Activated CD8-positive, alpha-beta memory T cell treated with anti-CD3 and anti-CD28 coated beads for 36 hours (primary cell): ENCODE data around the gene FOXC1. TPM values are rescaled to one million over a fixed set of nuclear protein-coding genes. Genes with fewer than 3 reads are reported as not detected.

Experiments
- CTCF ChIA-PET: fragments of 350-600 bp; sonication (Branson Sonifier 250); formaldehyde crosslinking; loops from one replicate; lab custom pipeline; 2021; ENCODE audit warnings: antibody characterized with exemption; lab: Charles Lee
- POLR2A ChIA-PET: fragments of 350-600 bp; sonication (Branson Sonifier 250); formaldehyde crosslinking; loops from one replicate; lab custom pipeline; 2021; ENCODE audit warnings: antibody characterized with exemption; lab: Charles Lee
- total RNA-seq, 2 experiments: library from RNA; stranded (reverse); gene quantifications; one replicate each; pipeline ENCODE4 v1.2.3, GENCODE V29; 2021

The FOXC1 gene
- total RNA-seq, 2 experiments from 2014 or later, result 0.08 to 0.13 TPM

- CTCF ChIA-PET, result interaction anchor here (1.4 kb wide), 1 partner anchor 20 kb away, joined by 4 read pairs; no protein-coding TSS in a partner anchor
- POLR2A ChIA-PET, result no interaction called here
Observed at GRCh38 chr6:1616701-1617463, 7.2 kb downstream of the FOXC1 start.

GRCh38 chr6:1617466-1618310 lies 8.0 kb downstream of the FOXC1 start:
- ChIA-PET POLR2A (no interaction called here), CTCF (interaction anchor here (1.4 kb wide), 1 partner anchor 21 kb away, joined by 4 read pairs; no protein-coding TSS in a partner anchor)

GRCh38 chr6:1618311-1619097 lies 8.8 kb downstream of the FOXC1 start:
- POLR2A ChIA-PET, result no interaction called here

DNA sequence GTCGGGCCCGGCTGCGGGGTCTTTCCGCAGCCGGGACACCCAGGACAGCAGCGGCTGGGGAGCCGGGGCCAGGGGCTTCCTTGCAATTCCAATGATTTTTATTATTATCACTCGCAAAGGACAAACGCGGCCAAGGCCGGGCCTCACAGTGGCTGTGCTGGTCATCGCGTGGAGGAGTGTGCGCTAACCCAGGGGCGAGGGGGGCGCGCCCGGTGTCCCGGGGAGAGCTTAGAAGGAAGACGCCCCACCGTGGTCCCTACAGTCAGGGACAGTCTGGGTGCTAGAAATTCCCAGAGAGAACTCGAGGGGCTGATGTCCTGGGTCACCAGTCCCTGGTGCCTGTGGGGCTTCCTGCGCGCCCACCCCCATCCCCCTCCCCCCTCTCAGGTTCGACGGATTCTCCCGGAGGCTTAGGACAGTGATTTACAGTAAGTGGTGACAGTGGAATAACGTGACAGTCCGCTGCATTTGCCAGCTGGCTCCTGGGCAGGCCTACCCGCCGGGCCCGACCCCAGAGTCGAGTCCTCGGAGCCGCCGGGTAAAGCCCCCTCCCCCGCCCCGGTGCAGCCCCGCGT lies 9.5 kb downstream of the FOXC1 start:
- ChIA-PET POLR2A (no interaction called here), CTCF (no interaction called here)

More at GRCh38 chr6:1618311-1619097, 8.8 kb downstream of the FOXC1 start:
- CTCF ChIA-PET, result no interaction called here

GRCh38 chr6:1619673-1620503 lies 10.2 kb downstream of the FOXC1 start:
- POLR2A ChIA-PET, result no interaction called here
- CTCF ChIA-PET, result interaction anchor here (1.2 kb wide), 1 partner anchor 1014 kb away, joined by 3 read pairs; no protein-coding TSS in a partner anchor

DNA sequence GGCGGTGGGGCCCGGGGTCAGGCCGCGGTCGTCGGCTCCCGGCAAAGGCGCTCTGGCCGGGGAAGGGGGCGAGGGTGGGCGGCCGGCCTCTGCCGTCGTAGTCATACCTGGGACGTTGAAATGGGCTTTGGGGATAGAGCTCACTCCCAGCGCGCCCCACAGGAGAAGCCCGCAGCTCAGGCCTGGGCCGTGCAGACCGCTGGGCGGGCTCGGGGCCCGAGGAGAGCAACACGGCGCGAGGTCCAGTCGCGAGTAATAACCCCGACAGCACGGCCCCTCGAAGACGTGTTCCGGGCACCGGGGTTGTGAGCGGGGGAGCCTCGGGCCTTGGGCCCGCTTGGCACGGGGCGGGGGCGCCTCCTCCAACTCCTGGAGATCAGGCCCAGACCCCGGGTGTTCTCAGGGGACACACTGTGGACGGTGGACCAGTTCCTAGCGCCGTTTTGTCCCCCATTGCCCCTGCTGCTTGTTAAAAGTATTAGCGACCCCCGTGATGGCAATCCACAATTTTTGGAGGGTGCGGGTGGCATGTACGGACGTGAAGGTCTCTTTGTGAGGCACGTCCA lies 10.9 kb downstream of the FOXC1 start:
- CTCF ChIA-PET, result interaction anchor here (1.2 kb wide), 1 partner anchor 1014 kb away, joined by 3 read pairs; no protein-coding TSS in a partner anchor
- POLR2A ChIA-PET, result no interaction called here

DNA sequence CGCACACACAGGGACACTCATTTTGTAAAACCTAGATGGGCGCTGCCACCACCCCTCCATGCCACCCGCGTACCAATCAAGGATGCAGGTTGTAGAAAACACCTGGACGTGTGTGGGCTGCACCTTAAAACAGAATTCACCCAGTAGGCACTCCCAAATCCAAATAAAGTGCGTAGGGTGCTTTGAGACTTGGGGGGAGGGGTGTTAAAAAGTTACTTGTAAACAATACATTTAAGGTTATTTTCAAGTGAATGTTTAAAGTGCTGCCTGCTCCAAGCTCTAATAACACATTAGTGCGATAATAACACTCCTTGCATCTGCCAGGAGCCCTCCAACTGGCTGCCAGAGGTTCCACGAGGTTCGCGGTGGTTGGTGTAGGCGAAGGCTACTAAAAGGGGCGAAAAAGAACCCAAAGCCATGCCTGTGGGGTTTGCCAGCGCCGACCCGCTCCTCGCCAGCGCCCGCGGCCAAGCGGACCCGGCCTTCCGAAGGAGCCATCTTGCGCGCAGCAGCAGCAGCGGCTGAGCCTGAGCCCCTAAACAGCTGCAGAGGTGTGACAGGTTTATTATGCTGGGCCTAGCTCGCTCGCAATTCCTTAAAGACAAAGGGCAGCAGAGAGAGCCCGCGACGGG lies 11.5 kb downstream of the FOXC1 start:
- ChIA-PET CTCF (interaction anchor here (1.2 kb wide), 1 partner anchor 1013 kb away, joined by 3 read pairs; no protein-coding TSS in a partner anchor), POLR2A (no interaction called here)

- POLR2A ChIA-PET, result no interaction called here
- CTCF ChIA-PET, result no interaction called here
Observed at GRCh38 chr6:1622220-1622850, 12.6 kb downstream of the FOXC1 start.

- CTCF ChIA-PET, result no interaction called here
- POLR2A ChIA-PET, result no interaction called here
Observed at GRCh38 chr6:1622851-1623768, 13.4 kb downstream of the FOXC1 start.

- ChIA-PET POLR2A (no interaction called here), CTCF (interaction anchor here (1.7 kb wide), 1 partner anchor 12 kb away, joined by 3 read pairs; no protein-coding TSS in a partner anchor)
Observed at GRCh38 chr6:1623769-1624057, 14.0 kb downstream of the FOXC1 start.

DNA sequence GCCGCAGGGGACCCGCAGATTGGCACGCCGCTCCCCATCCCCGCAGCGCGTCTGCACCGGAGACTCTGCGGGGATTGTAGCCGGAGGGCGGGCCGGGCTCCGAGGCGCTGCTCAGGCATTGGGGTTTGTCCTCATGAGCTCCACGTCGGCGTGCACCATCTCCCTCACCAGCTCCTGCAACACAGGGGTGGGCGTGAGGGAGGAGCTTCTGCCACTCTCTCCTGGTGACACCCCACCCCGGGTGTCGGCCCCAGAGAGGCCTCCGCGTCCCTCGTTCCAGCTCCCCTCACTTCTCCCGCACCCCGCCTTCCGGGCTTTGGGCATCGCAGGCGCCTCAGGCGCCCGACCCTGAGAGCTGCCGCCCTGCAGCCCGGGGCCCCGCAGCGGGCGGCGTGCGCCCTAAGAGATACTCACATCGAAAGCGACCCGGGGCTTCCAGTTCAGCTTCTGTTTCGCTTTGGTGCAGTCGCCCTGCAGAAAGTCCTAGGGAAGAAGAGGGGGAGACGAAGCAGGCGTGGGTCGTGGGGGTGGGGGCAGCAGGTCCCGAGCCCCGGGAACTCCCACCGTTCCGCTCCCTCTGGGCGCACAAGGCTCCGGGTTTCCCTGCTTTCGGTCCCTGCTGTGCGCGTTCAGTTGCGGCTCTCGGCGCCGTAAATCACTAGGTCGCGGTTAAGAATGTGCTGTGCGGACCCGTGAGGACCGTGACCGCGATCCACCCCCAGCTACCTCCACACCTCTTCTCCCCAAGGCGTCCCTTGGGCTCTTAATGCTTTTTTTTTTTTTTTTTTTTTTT lies 14.5 kb downstream of the FOXC1 start:
- ChIA-PET CTCF (interaction anchor here (0.7 to 1.7 kb wide), 2 partner anchors 13 to 842 kb away, joined by 3 read pairs; no protein-coding TSS in a partner anchor), POLR2A (no interaction called here)

DNA sequence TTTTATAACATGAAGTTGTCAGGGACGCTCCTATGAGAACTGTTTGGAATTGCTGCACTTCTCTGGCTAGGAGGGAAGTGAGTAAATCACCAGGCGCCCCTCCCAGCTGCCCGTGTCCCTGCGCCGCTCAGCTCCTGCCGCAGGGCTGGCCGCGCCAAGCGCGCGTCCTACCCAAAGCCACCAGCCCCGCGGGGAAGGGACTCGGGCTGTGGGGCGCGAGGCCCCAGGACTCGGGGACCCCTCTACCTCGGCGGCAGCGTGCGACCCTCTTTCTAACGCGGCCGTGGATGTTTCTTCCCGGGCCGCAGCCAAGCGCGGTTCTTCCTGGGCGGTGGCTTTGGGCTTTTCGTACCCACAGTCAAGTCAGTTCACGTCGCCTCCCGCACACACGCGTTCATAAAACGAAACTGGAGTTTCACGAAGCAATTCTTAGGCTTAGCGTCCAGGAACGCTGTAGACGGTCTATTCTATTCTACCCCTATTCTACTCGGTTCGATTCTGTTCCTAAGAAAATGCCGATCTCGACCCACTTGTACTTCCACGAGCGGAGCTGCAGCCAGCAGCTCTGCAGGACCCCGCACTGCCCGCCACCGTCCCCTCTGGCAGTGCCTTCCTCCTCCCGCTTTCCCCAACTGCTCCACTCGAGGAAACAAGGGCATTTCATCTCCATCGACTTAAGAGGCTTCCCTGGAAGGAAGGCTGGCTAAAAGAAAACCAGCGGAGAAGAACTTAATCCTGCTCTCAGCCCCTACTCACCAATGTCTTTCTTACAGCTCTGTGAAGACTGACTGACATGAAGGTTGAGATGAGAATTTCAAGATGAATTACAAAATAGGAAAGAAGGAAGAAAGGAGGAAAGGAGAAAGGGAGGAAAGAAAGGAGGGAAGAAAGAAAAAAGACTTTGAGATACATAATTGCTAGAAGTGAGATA lies 15.4 kb downstream of the FOXC1 start:
- ChIA-PET CTCF (interaction anchor here (0.7 to 1.7 kb wide), 2 partner anchors 14 to 841 kb away, joined by 3 read pairs; no protein-coding TSS in a partner anchor), POLR2A (no interaction called here)

DNA sequence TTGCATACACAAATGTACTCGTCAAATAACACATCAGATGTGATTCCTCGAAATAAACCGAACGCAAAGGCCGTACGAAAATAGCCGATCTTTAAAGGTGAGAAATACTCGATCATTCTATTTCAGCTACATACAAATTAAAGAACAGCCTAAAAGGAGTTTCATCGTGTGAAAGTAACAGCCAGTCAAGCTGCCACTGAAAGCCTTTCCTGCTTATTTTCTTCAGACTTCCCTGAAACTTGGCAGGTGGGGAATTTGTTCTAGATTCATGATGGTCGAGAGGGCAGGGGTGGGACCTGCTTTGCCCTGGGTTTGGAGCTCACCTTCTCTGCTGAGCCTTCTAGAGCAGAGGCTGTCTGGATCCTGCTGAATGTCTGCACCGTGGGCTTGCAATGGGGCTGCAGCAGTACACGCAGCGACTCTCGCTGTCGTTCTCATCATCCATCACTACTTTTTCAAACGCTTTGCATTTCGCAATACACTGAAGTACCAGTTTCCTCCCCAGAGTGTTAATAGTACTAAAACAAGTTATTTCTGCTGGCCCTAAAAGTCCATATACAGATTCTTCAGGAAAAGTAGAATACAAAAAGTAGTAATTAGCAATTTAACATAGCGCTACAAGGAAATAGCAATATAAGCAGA lies 16.2 kb downstream of the FOXC1 start:
- ChIA-PET POLR2A (no interaction called here), CTCF (no interaction called here)

DNA sequence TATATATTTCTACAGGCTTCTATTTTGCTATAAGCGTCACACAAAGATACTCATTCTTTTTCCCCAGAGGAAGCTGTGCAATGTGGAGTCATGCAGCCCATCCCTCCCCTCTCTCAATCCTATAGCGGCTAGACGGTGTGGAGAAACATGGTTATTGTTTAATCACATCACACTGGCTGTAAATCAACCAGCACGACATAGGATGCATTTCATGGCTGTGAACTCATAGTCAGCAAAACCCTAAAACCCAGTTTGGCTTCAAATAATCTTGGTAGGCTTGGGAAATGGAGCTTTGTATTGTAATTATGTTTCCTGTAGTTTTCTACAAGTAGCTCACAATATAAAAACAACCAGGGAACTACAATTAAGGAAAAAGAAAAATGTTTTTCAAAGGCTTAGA lies 16.8 kb downstream of the FOXC1 start:
- ChIA-PET POLR2A (no interaction called here), CTCF (no interaction called here)
